Measurements from ENCODE around the gene HOXC13. TPM values are rescaled to one million over a fixed set of nuclear protein-coding genes. Genes with fewer than 3 reads are reported as not detected.

The HOXC13 gene
- total RNA-seq, 1 donor from 2014 or later, result not detected

DNA sequence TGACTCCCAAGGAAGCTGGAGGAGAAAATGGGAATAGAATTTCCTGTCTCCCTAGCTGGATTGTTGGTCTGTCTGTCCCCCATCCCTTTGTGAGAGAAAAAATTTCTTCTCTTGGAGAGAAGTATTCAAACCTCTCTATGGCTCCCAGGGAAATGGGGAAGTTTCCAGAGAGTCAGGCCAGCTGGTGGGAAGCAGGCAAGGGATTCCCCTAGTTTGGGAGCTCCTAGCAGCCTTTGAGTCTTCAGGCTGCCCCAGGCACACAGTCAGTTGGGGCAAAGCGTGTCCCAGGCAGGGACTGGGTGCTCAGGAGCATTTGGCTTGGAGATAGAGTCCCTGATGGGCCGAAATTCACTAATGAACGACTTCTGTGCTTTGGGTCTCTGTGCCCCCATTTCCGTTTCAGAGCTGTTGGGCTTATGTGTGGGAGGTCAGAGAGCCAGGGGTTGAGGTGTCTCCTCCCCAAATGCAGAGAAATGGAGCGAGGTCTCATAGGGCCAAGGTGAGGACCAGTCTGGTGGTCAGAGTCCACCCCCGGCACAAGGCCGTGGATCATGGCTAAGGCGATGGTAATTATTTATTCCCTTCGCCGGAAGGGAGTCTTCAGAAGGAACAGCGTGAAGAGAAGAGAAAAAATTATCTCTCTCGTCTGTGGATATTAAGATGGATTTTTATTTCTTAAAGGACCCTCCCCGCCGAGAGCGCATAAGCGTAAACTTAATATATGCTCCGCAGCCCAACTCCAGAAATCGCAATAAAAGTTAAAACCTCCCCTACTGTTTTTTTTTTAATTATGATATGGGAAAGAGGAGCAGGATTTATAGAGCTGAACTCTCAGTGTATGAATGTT, 54.8 kb downstream of the HOXC13 start:
- FAIRE-seq (no peak), DNase-seq (ENCODE audit: low read depth) (no peak)
- H3K36me3 ChIP-seq (ENCODE audit: control insufficient read depth, insufficient read depth, low read length), result no peaks in the 10 kb centered on the region
- no peak overlapping the region for H3K4me3 ChIP-seq (ENCODE audit: low read depth, low read length)
- peaks cover 89% of the 10 kb centered on the region for H3K27me3 ChIP-seq (ENCODE audit: control insufficient read depth, insufficient read depth, low read length)
- TF ChIP-seq, protein P1, sequence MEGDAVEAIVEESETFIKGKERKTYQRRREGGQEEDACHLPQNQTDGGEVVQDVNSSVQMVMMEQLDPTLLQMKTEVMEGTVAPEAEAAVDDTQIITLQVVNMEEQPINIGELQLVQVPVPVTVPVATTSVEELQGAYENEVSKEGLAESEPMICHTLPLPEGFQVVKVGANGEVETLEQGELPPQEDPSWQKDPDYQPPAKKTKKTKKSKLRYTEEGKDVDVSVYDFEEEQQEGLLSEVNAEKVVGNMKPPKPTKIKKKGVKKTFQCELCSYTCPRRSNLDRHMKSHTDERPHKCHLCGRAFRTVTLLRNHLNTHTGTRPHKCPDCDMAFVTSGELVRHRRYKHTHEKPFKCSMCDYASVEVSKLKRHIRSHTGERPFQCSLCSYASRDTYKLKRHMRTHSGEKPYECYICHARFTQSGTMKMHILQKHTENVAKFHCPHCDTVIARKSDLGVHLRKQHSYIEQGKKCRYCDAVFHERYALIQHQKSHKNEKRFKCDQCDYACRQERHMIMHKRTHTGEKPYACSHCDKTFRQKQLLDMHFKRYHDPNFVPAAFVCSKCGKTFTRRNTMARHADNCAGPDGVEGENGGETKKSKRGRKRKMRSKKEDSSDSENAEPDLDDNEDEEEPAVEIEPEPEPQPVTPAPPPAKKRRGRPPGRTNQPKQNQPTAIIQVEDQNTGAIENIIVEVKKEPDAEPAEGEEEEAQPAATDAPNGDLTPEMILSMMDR (IDR thresholded peaks at IDR 0.05; ENCODE audit: insufficient read depth, low read length, severe bottlenecking), result no peak

DNA sequence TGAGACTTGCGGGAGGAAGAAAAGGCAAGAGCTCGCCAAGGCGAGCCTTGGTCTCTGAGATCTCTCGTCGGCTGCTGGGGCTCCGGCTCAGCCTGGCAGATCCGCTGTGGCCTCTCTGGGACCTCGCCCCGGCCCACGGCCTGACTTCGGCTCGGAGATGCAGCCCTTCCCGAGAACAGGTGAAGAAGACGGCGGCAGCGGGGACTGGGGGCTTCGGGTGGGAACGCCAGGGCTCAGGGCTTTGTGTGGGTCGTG, 55.3 kb downstream of the HOXC13 start:
- H3K27me3 ChIP-seq (ENCODE audit: control insufficient read depth, insufficient read depth, low read length), result peaks cover 89% of the 10 kb centered on the region

DNA sequence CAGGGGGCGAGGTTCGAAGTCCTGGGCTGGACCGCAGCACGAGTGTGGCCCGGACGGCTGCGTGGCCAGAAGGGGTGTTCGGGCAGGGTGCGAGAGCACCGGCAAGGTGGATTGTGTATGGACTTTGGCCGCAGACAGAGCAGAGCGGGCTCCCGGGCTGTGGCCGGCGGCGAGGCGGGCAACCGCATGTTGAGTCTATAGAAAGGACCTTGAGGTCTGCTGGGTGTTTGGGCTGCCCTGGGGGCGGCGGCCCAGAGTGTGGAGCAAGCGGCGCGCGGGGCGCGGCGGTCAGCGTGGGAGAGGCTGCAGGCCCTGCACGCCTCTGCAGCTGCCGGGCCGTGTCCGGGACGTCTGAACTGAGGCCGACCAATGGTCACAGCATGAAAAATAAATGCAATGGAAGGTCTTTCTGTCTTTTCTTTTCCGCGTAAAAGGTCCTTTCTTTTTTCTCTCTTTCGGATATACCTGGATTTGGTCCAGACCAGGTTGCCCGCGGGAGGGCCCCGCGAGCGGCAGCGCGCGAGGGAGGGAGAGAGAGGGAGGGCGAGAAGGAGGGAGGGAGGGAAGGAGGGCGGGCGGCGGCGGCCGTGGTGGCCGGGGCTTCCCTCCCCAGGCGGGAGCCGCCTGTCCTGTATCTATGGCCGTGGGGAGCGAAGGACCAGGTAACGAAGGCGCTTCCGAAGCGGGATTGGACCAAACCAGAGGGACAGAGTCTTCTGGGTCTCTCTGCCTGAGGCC, 55.8 kb downstream of the HOXC13 start:
- DNase-seq (ENCODE audit: low read depth) (no peak), FAIRE-seq (no peak)
- peaks cover 88% of the 10 kb centered on the region for H3K27me3 ChIP-seq (ENCODE audit: control insufficient read depth, insufficient read depth, low read length)
- H3K36me3 ChIP-seq (ENCODE audit: control insufficient read depth, insufficient read depth, low read length), result no peaks in the 10 kb centered on the region
- TF ChIP-seq, protein P1 (IDR thresholded peaks at IDR 0.05; ENCODE audit: insufficient read depth, low read length, severe bottlenecking), result no peak
- no peak overlapping the region for H3K4me3 ChIP-seq (ENCODE audit: low read depth, low read length)

More for the DNA sequence above, 55.3 kb downstream of the HOXC13 start:
- H3K36me3 ChIP-seq (ENCODE audit: control insufficient read depth, insufficient read depth, low read length), result no peaks in the 10 kb centered on the region
- FAIRE-seq, result no peak
- H3K4me3 ChIP-seq (ENCODE audit: low read depth, low read length), result no peak overlapping the region
- TF ChIP-seq, protein P1 (IDR thresholded peaks at IDR 0.05; ENCODE audit: insufficient read depth, low read length, severe bottlenecking), result no peak
- DNase-seq (ENCODE audit: low read depth), result no peak

DNA sequence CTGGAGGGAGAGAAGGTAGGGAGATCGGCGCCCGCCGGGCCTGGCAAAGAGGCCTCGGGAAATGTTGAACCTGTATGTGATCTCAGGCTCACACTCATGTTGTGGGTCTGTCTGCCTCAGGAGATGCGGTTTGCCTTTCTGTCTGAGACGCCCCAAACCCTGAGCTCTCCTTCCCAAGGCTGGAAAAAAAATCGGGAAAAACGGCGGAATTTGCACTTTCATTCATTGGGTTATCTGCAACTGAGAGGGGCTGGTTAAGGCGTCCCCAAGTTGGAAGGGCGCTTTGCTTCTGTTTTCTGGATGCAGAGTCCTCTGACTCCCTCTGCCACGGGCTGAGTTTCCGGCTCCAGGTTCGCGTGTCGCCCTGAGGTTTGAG, 56.4 kb downstream of the HOXC13 start:
- FAIRE-seq (no peak), DNase-seq (ENCODE audit: low read depth) (no peak)
- H3K27me3 ChIP-seq (ENCODE audit: control insufficient read depth, insufficient read depth, low read length), result peaks cover 89% of the 10 kb centered on the region

DNA sequence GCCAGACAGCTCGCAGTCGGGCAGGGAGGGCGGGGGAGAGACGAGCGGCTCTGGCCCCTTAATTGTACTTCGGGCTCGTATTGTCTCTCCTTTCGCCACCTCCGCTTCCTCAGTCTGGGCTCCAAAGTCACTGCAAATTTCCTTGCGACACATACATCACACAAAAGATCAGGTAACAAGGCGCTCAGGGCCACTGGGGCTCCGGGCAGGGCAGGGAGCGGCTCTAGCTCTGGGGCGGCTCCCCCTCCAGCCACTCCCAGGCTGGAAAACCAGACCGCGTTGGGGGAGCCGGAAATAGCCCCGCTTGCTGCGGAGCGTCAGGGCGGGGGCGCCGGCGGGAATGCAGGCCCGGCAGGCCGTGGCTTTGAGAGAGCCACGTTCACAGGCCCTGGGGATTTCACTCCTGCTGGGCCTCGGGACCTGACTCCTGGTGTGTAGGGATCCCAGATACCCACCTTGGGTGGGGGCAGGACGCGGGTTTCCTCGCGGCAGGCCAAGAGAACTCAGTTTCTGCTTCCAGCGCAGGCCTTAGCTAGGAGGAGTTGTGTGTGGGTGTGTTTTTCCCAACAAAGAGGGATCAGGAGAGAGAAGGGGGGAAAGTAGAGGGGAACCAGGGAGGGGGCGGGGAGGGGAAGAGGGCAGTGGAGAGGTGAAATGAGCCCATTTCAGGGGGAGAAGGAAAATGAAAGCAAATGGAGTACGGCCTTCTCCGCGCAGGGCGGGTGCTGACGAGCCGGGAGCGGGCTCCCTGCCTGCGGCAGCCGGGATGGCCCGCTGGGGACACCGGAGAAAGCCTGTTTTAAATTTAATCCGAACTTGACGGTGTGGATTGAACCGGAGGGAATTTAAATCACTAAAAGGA, 57.0 kb downstream of the HOXC13 start:
- Histone ChIP-seq H3K27me3 (ENCODE audit: control insufficient read depth, insufficient read depth, low read length) (peaks cover 89% of the 10 kb centered on the region), H3K36me3 (ENCODE audit: control insufficient read depth, insufficient read depth, low read length) (no peaks in the 10 kb centered on the region), H3K4me3 (ENCODE audit: low read depth, low read length) (peak overlapping the region; percentile 1)
- TF ChIP-seq, protein P1 (IDR thresholded peaks at IDR 0.05; ENCODE audit: insufficient read depth, low read length, severe bottlenecking), result no peak
- no peak for FAIRE-seq
- DNase-seq (ENCODE audit: low read depth), result no peak

More for the DNA sequence above, 56.4 kb downstream of the HOXC13 start:
- TF ChIP-seq, protein P1 (IDR thresholded peaks at IDR 0.05; ENCODE audit: insufficient read depth, low read length, severe bottlenecking), result no peak
- Histone ChIP-seq H3K36me3 (ENCODE audit: control insufficient read depth, insufficient read depth, low read length) (no peaks in the 10 kb centered on the region), H3K4me3 (ENCODE audit: low read depth, low read length) (no peak overlapping the region)

Other genes starting within 250 kb of the HOXC13 start
- gene CALCOCO1, start 211.4 kb upstream of the HOXC13 start, total RNA-seq, result 35.3 and 45.6 TPM in 2 replicates
- not detected in 2 replicates for gene CISTR, start 186.9 kb upstream of the HOXC13 start, total RNA-seq
- gene HOXC12, start 16.1 kb downstream of the HOXC13 start, total RNA-seq, result not detected in 2 replicates
- not detected in 2 replicates for gene HOXC11, start 34.3 kb downstream of the HOXC13 start, total RNA-seq
- gene HOTAIR, start 36.1 kb downstream of the HOXC13 start, total RNA-seq, result not detected in 2 replicates
- not detected in 2 replicates for gene HOXC10, start 46.3 kb downstream of the HOXC13 start, total RNA-seq
- gene HOXC9, start 61.3 kb downstream of the HOXC13 start, total RNA-seq, result not detected in 2 replicates
- gene HOXC8, start 70.2 kb downstream of the HOXC13 start, total RNA-seq, result not detected in 2 replicates
- not detected in 2 replicates for gene HOXC6, start 89.6 kb downstream of the HOXC13 start, total RNA-seq
- gene HOXC5, start 94.2 kb downstream of the HOXC13 start, total RNA-seq, result not detected in 2 replicates
- not detected in 2 replicates for gene HOXC4, start 115.0 kb downstream of the HOXC13 start, total RNA-seq

All from bronchial epithelial cell (primary cell).